Activated CD4-positive, alpha-beta memory T cell treated with anti-CD3 and anti-CD28 coated beads, Interleukin-2, amount 10 ng/mL, durations not matched to agents 7 days and 5 days (primary cell): ENCODE measurements around the gene MRGPRX1. TPM values are rescaled to one million over a fixed set of nuclear protein-coding genes. Genes with fewer than 3 reads are reported as not detected.

ENCODE experiments used
- CTCF ChIA-PET: fragments of 350-600 bp; sonication (Branson Sonifier 250); formaldehyde crosslinking; loops from one replicate; lab custom pipeline; 2021; ENCODE audit warnings: antibody characterized with exemption, inconsistent platforms; lab: Charles Lee
- POLR2A ChIA-PET: fragments of 350-600 bp; sonication (Branson Sonifier 250); formaldehyde crosslinking; loops from one replicate; lab custom pipeline; 2021; ENCODE audit warnings: antibody characterized with exemption; lab: Charles Lee
- DNase-seq: peaks from one replicate; pipeline ENCODE4 v3.0.0-alpha.2; 2020
- H3K27ac Mint-ChIP-seq: one replicate; pipeline ENCODE4 v1.8.0; 2021; ENCODE audit warnings: mild to moderate bottlenecking, mixed read lengths
- H3K27me3 Mint-ChIP-seq: one replicate; pipeline ENCODE4 v1.8.0; 2021; ENCODE audit warnings: mixed read lengths
- H3K36me3 Mint-ChIP-seq: one replicate; pipeline ENCODE4 v1.8.0; 2021; ENCODE audit warnings: low read depth, mixed read lengths
- H3K4me1 Mint-ChIP-seq: one replicate; pipeline ENCODE4 v1.8.0; 2021; ENCODE audit warnings: mixed read lengths
- H3K4me3 Mint-ChIP-seq: one replicate; pipeline ENCODE4 v1.8.0; 2021; ENCODE audit warnings: mild to moderate bottlenecking, mixed read lengths
- H3K9me3 Mint-ChIP-seq: one replicate; pipeline ENCODE4 v1.8.0; 2021; ENCODE audit warnings: mixed read lengths
- total RNA-seq, 2 experiments: library from RNA; stranded (reverse); gene quantifications; one replicate each; pipeline ENCODE4 v1.2.3, GENCODE V29; 2021

MRGPRX1 gene
- not detected for total RNA-seq

DNA sequence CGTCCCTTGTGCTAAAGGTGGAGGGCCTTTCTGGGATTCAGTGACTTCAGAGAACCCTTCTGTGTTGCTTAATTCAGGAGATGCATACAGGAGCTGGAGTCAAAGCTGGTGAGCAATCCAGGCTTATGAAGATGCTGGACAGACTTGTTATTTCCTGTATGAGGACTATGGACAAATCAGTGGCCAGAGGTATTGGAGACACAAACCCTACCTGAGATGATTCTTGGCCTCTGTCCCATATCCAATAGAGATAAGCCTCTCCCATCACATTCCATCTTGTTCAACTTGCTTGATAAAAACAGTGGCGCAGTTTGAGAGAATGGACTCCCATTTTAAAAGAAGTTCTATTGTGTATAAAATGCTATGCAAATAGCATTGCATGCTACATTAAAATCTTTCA lies at the start of gene MRGPRX1:
Gene MRGPRX1, minus strand, starts transcription at position 101 of the 400 bp plus-strand sequence. CDS start 4,630 bp downstream, outside the sequence.
- no peaks in the 10 kb centered on the region for H3K9me3 Mint-ChIP-seq
- CTCF ChIA-PET, result no interaction called here
- POLR2A ChIA-PET, result no interaction called here
- no peak within 1 kb of the TSS for H3K4me3 Mint-ChIP-seq
- H3K4me1 Mint-ChIP-seq, result no peaks in the 10 kb centered on the region
- no peak within 1 kb of the TSS for H3K27ac Mint-ChIP-seq
- no peaks in the 10 kb centered on the region for H3K36me3 Mint-ChIP-seq
- peaks cover 6% of the 10 kb centered on the region for H3K27me3 Mint-ChIP-seq
- DNase-seq, result no peak

GRCh38 chr11:18987454-18988231 lies 48.4 kb upstream of the MRGPRX1 start:
- no peak overlapping the region for H3K27ac Mint-ChIP-seq
- H3K9me3 Mint-ChIP-seq, result no peaks in the 10 kb centered on the region
- CTCF ChIA-PET, result no interaction called here
- H3K27me3 Mint-ChIP-seq, result peaks cover 5% of the 10 kb centered on the region
- no peaks in the 10 kb centered on the region for H3K36me3 Mint-ChIP-seq
- no peak overlapping the region for H3K4me3 Mint-ChIP-seq
- POLR2A ChIA-PET, result no interaction called here
- no peaks in the 10 kb centered on the region for H3K4me1 Mint-ChIP-seq
- no peak for DNase-seq

- no peak overlapping the region for H3K27ac Mint-ChIP-seq
- no peak for DNase-seq
- ChIA-PET CTCF (no interaction called here), POLR2A (no interaction called here)
- no peaks in the 10 kb centered on the region for H3K9me3 Mint-ChIP-seq
- peaks cover 1% of the 10 kb centered on the region for H3K27me3 Mint-ChIP-seq
- H3K36me3 Mint-ChIP-seq, result no peaks in the 10 kb centered on the region
- H3K4me3 Mint-ChIP-seq, result no peak overlapping the region
- H3K4me1 Mint-ChIP-seq, result no peaks in the 10 kb centered on the region
Observed at GRCh38 chr11:18986744-18987143, 47.5 kb upstream of the MRGPRX1 start.

DNA sequence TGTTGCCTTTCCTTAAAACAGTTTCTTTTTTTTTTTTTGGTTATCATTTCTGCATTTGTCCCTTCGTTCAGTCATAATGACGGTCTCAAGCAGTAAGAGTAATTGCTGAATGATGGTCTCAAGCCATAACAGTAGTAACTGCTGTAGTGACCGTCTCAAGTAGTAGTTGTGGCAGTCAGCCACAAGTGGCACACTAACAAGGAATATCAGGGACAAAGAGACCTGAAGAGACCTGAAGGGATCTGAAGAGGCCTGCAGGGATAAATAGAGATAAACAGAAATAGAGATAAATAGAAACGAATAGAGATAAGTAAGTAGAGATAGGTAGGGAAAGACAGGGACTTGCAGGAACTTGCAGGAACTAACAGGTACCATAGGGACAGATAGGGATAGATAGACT lies 42.7 kb upstream of the MRGPRX1 start:
- POLR2A ChIA-PET, result no interaction called here
- no peaks in the 10 kb centered on the region for H3K9me3 Mint-ChIP-seq
- no peaks in the 10 kb centered on the region for H3K4me1 Mint-ChIP-seq
- no peak overlapping the region for H3K27ac Mint-ChIP-seq
- H3K36me3 Mint-ChIP-seq, result no peaks in the 10 kb centered on the region
- H3K27me3 Mint-ChIP-seq, result no peaks in the 10 kb centered on the region
- no peak for DNase-seq
- no peak overlapping the region for H3K4me3 Mint-ChIP-seq
- CTCF ChIA-PET, result no interaction called here

DNA sequence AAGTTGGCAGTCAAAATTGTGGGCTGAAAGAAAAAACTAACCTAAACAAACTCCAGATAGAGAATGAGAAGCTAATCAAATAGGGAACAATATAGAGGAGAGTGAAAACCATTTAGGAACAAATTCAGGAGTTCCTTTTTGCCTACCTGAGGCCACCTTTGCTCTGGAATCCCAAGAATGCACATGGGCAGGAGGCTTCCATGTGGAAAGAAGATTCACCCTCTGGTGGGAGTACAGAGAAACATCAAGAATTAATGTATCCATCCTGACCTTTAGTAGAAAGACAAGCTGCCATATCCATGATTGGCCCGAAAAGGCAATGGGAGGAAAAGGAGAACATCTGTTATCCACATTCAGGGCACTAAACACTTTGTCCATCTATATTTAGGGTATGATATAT lies 35.0 kb upstream of the MRGPRX1 start:
- H3K9me3 Mint-ChIP-seq, result no peaks in the 10 kb centered on the region
- CTCF ChIA-PET, result no interaction called here
- H3K27me3 Mint-ChIP-seq, result peaks cover 3% of the 10 kb centered on the region
- no peaks in the 10 kb centered on the region for H3K4me1 Mint-ChIP-seq
- H3K4me3 Mint-ChIP-seq, result no peak overlapping the region
- POLR2A ChIA-PET, result no interaction called here
- no peak overlapping the region for H3K27ac Mint-ChIP-seq
- H3K36me3 Mint-ChIP-seq, result no peaks in the 10 kb centered on the region
- no peak for DNase-seq

DNA sequence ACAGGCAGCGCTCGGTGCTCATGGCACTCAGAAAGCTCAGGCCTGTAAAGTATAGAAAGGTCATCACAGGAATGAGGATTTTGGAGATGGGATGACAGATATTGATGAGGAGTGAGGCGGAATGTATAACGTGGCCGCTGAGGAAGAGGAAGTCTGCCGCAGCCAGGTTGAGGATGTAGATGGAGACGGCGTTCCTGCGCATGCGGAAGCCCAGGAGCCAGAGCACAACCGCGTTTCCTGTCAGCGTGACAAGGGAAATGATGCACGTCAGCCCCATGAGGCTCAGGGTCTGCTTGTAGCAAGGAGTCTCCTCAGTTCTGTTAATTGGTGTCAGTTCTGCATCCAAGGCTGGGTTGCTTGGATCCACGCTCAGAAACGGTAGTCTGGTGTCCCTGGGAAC lies 33.1 kb upstream of the MRGPRX1 start:
- no peaks in the 10 kb centered on the region for H3K36me3 Mint-ChIP-seq
- DNase-seq, result no peak
- no peak overlapping the region for H3K4me3 Mint-ChIP-seq
- H3K9me3 Mint-ChIP-seq, result no peaks in the 10 kb centered on the region
- no peaks in the 10 kb centered on the region for H3K4me1 Mint-ChIP-seq
- no peak overlapping the region for H3K27ac Mint-ChIP-seq
- CTCF ChIA-PET, result no interaction called here
- POLR2A ChIA-PET, result no interaction called here
- H3K27me3 Mint-ChIP-seq, result peaks cover 5% of the 10 kb centered on the region

DNA sequence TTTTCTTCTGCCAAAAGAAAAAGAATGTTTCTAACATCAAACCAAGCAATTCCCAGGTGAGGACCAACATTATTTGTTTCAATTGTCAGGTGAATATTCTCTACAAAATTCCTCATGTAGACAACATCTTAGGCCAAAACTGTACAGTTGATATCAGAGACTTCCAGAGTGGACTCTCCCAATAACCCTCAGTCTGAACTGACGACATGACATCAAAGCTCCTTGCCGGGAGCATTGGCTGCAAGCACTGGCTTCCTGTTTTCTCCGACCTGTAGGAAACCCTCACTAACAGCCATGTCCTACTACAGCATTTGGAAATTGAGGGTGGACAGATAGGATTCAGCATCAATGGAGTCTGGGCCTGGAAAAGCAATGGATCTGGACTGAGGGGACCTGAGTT lies 30.5 kb upstream of the MRGPRX1 start:
- ChIA-PET POLR2A (no interaction called here), CTCF (no interaction called here)
- no peak for DNase-seq
- H3K27ac Mint-ChIP-seq, result no peak overlapping the region
- no peaks in the 10 kb centered on the region for H3K36me3 Mint-ChIP-seq
- peaks cover 12% of the 10 kb centered on the region for H3K27me3 Mint-ChIP-seq
- H3K4me3 Mint-ChIP-seq, result no peak overlapping the region
- H3K4me1 Mint-ChIP-seq, result no peaks in the 10 kb centered on the region
- H3K9me3 Mint-ChIP-seq, result no peaks in the 10 kb centered on the region

GRCh38 chr11:18958221-18958910 lies 19.2 kb upstream of the MRGPRX1 start:
- Mint-ChIP-seq H3K27me3 (peaks cover 2% of the 10 kb centered on the region), H3K36me3 (no peaks in the 10 kb centered on the region), H3K27ac (no peak overlapping the region), H3K9me3 (no peaks in the 10 kb centered on the region), H3K4me1 (no peaks in the 10 kb centered on the region), H3K4me3 (no peak overlapping the region)
- ChIA-PET POLR2A (no interaction called here), CTCF (no interaction called here)
- no peak for DNase-seq

DNA sequence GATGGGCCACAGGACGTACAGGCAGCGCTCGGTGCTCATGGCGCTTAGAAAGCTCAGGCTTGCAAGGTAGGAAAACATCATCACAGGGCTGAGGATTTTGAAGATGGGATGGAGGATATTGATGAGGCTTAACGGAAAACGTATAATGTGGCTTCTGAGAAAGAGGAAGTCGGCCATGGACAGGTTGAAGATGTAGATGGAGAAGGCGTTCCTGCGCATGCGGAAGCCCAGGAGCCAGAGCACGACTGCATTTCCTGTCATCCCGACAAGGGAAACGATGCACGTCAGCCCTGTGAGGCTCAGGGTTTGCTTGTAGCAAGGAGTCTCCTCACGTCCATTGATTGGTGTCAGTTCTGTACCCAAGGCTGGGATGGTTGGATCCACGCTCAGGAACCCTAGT lies 17.4 kb upstream of the MRGPRX1 start:
- Mint-ChIP-seq H3K9me3 (no peaks in the 10 kb centered on the region), H3K4me3 (no peak overlapping the region), H3K4me1 (no peaks in the 10 kb centered on the region), H3K27ac (no peak overlapping the region), H3K27me3 (peaks cover 2% of the 10 kb centered on the region), H3K36me3 (no peaks in the 10 kb centered on the region)
- CTCF ChIA-PET, result no interaction called here
- POLR2A ChIA-PET, result no interaction called here
- DNase-seq, result no peak

GRCh38 chr11:18936002-18936673 lies 3.1 kb downstream of the MRGPRX1 start:
- no peak overlapping the region for H3K4me3 Mint-ChIP-seq
- no peaks in the 10 kb centered on the region for H3K36me3 Mint-ChIP-seq

DNA sequence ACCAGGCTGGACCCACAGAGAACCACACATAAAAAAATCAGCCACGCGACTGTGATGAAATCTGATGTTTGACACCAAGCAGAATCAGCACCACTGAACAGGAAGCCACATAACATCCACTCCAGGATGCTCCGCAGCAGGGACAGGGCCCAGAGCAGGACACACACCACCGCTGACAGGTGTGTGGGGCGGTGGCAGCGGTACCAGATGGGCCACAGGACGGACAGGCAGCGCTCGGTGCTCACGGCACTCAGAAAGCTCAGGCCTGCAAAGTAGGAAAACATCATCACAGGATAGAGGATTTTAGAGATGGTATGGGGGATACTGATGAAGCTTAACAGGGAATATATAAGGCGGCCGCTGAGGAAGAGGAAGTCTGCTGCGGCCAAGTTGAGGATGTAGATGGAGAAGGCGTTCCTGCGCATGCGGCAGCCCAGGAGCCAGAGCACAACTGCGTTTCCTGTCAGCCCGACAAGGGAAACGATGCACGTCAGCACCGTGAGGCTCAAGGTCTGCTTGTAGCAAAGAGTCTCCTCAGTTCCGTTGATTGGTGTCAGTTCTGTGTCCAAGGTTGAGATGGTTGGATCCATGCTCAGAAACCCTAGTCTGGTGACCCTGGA lies 4.9 kb downstream of the MRGPRX1 start:
- POLR2A ChIA-PET, result no interaction called here
- no peaks in the 10 kb centered on the region for H3K9me3 Mint-ChIP-seq

More at GRCh38 chr11:18936002-18936673, 3.1 kb downstream of the MRGPRX1 start:
- Mint-ChIP-seq H3K27me3 (peaks cover 11% of the 10 kb centered on the region), H3K27ac (no peak overlapping the region), H3K9me3 (no peaks in the 10 kb centered on the region), H3K4me1 (no peaks in the 10 kb centered on the region)
- DNase-seq, result no peak
- POLR2A ChIA-PET, result no interaction called here
- CTCF ChIA-PET, result no interaction called here

GRCh38 chr11:18927550-18928322 lies 11.5 kb downstream of the MRGPRX1 start:
- Mint-ChIP-seq H3K27me3 (peaks cover 10% of the 10 kb centered on the region), H3K4me1 (no peaks in the 10 kb centered on the region), H3K27ac (no peak overlapping the region), H3K4me3 (no peak overlapping the region), H3K36me3 (no peaks in the 10 kb centered on the region), H3K9me3 (no peaks in the 10 kb centered on the region)
- POLR2A ChIA-PET, result no interaction called here
- DNase-seq, result no peak
- CTCF ChIA-PET, result no interaction called here

More for the DNA sequence above, 4.9 kb downstream of the MRGPRX1 start:
- CTCF ChIA-PET, result interaction anchor here (0.6 kb wide), 1 partner anchor 340 kb away, joined by 3 read pairs; no protein-coding TSS in a partner anchor
- Mint-ChIP-seq H3K4me3 (no peak overlapping the region), H3K36me3 (no peaks in the 10 kb centered on the region), H3K27me3 (peaks cover 11% of the 10 kb centered on the region), H3K27ac (no peak overlapping the region), H3K4me1 (no peaks in the 10 kb centered on the region)
- DNase-seq, result no peak
